Measurements from ENCODE around the gene FGD1. TPM values are rescaled to one million over a fixed set of nuclear protein-coding genes. Genes with fewer than 3 reads are reported as not detected.

FGD1 gene
- total RNA-seq, 1 donor from 2014 or later: 18.0 TPM

DNA sequence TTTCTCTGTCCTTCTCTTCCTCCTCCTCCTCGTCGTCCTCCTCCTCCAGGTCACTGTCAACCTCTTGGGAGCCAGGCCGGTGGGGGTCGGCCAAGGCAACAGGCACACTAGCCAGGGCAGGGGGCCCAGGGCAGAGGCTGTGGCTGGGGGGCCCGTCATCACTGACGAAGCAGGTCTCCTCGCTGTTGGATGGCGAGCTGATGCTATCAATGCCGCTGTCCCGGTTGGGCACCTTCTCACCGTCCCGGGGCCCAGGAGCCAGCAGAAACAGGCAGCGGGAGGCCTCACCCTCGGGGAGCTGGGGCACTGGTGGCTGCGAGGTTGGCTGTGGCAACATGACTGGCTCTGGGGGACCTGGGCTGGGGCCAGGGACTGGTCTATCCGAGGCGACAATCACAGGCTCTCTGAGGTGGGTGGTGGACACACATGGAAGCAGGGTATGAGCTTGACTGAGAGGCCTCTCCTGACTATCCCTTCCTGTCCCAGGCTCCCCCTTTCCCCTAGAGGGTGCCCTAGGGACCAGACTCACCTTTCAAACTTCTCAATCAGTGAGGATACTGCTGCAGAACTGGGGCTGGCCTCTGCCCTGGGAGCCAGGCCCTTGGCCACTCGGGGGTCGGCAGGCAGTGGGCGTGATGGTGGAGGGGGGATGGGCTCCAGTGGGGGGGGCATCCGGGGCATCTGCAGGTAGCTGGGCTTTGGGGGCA is 25.8 kb downstream of the FGD1 start:
- Histone ChIP-seq H3K36me3 (ENCODE audit: insufficient read depth, low read length) (no peaks in the 10 kb centered on the region), H4K20me1 (ENCODE audit: insufficient read depth, low read length) (no peaks in the 10 kb centered on the region), H3K4me2 (ENCODE audit: low read length) (no peak overlapping the region), H3K9me3 (ENCODE audit: insufficient read depth, low read depth, low read length) (no peaks in the 10 kb centered on the region), H3K4me1 (ENCODE audit: insufficient read depth, low read length) (no peaks in the 10 kb centered on the region), H3K79me2 (ENCODE audit: insufficient read depth, low read length) (peaks cover 8% of the 10 kb centered on the region), H3K4me3 (ENCODE audit: insufficient read depth, low read depth, low read length) (no peak overlapping the region), H3K9ac (ENCODE audit: low read length) (no peak overlapping the region), H3K27me3 (ENCODE audit: insufficient read depth, low read length) (no peaks in the 10 kb centered on the region), H2AFZ (ENCODE audit: low read depth, low read length) (no peak overlapping the region), H3K27ac (ENCODE audit: low read depth, low read length) (no peak overlapping the region)
- FAIRE-seq (no peak), DNase-seq (ENCODE audit: low read depth) (no peak)
- no peaks in the 10 kb centered on the region for H3K27me3 Mint-ChIP-seq (ENCODE audit: low read depth, unreplicated experiment)
- no peak overlapping the region for H3K27ac Mint-ChIP-seq (ENCODE audit: unreplicated experiment)
- H3K9me3 Mint-ChIP-seq (ENCODE audit: unreplicated experiment): no peaks in the 10 kb centered on the region
- no peak overlapping the region for H3K4me3 Mint-ChIP-seq (ENCODE audit: unreplicated experiment)
- TF ChIP-seq, protein P1, sequence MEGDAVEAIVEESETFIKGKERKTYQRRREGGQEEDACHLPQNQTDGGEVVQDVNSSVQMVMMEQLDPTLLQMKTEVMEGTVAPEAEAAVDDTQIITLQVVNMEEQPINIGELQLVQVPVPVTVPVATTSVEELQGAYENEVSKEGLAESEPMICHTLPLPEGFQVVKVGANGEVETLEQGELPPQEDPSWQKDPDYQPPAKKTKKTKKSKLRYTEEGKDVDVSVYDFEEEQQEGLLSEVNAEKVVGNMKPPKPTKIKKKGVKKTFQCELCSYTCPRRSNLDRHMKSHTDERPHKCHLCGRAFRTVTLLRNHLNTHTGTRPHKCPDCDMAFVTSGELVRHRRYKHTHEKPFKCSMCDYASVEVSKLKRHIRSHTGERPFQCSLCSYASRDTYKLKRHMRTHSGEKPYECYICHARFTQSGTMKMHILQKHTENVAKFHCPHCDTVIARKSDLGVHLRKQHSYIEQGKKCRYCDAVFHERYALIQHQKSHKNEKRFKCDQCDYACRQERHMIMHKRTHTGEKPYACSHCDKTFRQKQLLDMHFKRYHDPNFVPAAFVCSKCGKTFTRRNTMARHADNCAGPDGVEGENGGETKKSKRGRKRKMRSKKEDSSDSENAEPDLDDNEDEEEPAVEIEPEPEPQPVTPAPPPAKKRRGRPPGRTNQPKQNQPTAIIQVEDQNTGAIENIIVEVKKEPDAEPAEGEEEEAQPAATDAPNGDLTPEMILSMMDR (IDR thresholded peaks at IDR 0.05; ENCODE audit: insufficient read depth, low read depth, low read length): no peak
- TF ChIP-seq EZH2 (IDR thresholded peaks at IDR 0.05; ENCODE audit: insufficient read depth, low read length): no peak
- peaks cover 8% of the 10 kb centered on the region for H3K36me3 Mint-ChIP-seq (ENCODE audit: low read depth, unreplicated experiment)
- H3K4me1 Mint-ChIP-seq (ENCODE audit: low read depth, unreplicated experiment): peaks cover 1% of the 10 kb centered on the region

DNA sequence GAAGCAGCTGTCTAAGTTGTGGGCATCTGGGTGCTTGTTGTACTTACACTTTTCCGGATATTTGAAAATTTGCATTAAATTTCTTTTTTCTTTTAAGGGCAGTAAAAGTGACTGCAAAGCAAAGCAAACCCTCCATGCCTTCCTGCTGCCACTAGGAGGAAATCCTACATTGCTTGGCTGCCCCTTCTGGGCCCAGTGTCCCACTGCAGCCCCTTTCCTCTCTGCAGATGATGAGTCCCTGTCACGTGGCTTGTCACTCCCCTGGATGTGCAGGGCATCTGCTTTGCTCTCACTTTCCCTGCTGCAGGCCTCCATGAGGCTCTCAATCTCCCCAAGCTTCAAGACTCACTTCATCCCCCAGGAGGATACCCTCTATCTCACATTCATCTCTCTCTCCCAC is 43.1 kb downstream of the FGD1 start:
- Histone ChIP-seq H2AFZ (ENCODE audit: low read depth, low read length) (no peak overlapping the region), H3K4me1 (ENCODE audit: insufficient read depth, low read length) (no peaks in the 10 kb centered on the region), H4K20me1 (ENCODE audit: insufficient read depth, low read length) (no peaks in the 10 kb centered on the region), H3K79me2 (ENCODE audit: insufficient read depth, low read length) (no peaks in the 10 kb centered on the region), H3K36me3 (ENCODE audit: insufficient read depth, low read length) (no peaks in the 10 kb centered on the region), H3K27me3 (ENCODE audit: insufficient read depth, low read length) (no peaks in the 10 kb centered on the region), H3K9me3 (ENCODE audit: insufficient read depth, low read depth, low read length) (no peaks in the 10 kb centered on the region), H3K27ac (ENCODE audit: low read depth, low read length) (no peak overlapping the region), H3K4me2 (ENCODE audit: low read length) (no peak overlapping the region), H3K4me3 (ENCODE audit: insufficient read depth, low read depth, low read length) (no peak overlapping the region), H3K9ac (ENCODE audit: low read length) (no peak overlapping the region)
- H3K27ac Mint-ChIP-seq (ENCODE audit: unreplicated experiment): no peak overlapping the region
- no peaks in the 10 kb centered on the region for H3K36me3 Mint-ChIP-seq (ENCODE audit: low read depth, unreplicated experiment)
- H3K4me3 Mint-ChIP-seq (ENCODE audit: unreplicated experiment): no peak overlapping the region
- H3K4me1 Mint-ChIP-seq (ENCODE audit: low read depth, unreplicated experiment): no peaks in the 10 kb centered on the region
- DNase-seq (ENCODE audit: low read depth) (no peak), FAIRE-seq (peak; percentile 64)
- H3K27me3 Mint-ChIP-seq (ENCODE audit: low read depth, unreplicated experiment): no peaks in the 10 kb centered on the region
- TF ChIP-seq EZH2 (IDR thresholded peaks at IDR 0.05; ENCODE audit: insufficient read depth, low read length): no peak
- TF ChIP-seq, protein P1 (IDR thresholded peaks at IDR 0.05; ENCODE audit: insufficient read depth, low read depth, low read length): peak; percentile 41
- no peaks in the 10 kb centered on the region for H3K9me3 Mint-ChIP-seq (ENCODE audit: unreplicated experiment)

DNA sequence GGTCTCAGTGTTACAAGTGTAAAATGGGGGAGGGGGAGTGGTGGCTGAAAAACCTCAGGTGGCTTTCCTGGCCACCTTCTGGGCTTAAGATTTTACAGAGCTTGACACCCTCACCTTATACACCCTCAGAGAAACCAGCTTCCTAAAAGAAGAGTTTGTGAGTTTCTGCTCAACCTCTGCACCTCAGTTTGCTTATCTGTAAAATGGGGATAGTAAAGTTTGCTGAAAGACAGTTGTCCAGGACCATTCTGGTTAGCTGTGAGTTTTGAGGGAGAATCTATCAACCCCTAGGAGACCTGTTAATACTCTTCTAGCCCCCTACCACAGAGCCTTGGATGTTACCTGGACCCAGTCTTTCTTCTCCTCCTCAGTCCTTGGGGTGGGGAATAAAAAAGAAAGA is 46.1 kb downstream of the FGD1 start:
- TF ChIP-seq EZH2 (IDR thresholded peaks at IDR 0.05; ENCODE audit: insufficient read depth, low read length): no peak
- TF ChIP-seq, protein P1 (IDR thresholded peaks at IDR 0.05; ENCODE audit: insufficient read depth, low read depth, low read length): no peak
- H3K36me3 ChIP-seq (ENCODE audit: insufficient read depth, low read length): no peaks in the 10 kb centered on the region
- H3K36me3 Mint-ChIP-seq (ENCODE audit: low read depth, unreplicated experiment): no peaks in the 10 kb centered on the region

More for the DNA sequence above, 46.1 kb downstream of the FGD1 start:
- H3K27me3 ChIP-seq (ENCODE audit: insufficient read depth, low read length): no peaks in the 10 kb centered on the region
- FAIRE-seq (no peak), DNase-seq (ENCODE audit: low read depth) (no peak)
- H3K9ac ChIP-seq (ENCODE audit: low read length): no peak overlapping the region
- H3K4me3 Mint-ChIP-seq (ENCODE audit: unreplicated experiment): no peak overlapping the region
- no peaks in the 10 kb centered on the region for H3K9me3 Mint-ChIP-seq (ENCODE audit: unreplicated experiment)
- H3K27me3 Mint-ChIP-seq (ENCODE audit: low read depth, unreplicated experiment): no peaks in the 10 kb centered on the region
- no peaks in the 10 kb centered on the region for H3K4me1 ChIP-seq (ENCODE audit: insufficient read depth, low read length)
- H3K4me1 Mint-ChIP-seq (ENCODE audit: low read depth, unreplicated experiment): no peaks in the 10 kb centered on the region
- no peak overlapping the region for H3K27ac ChIP-seq (ENCODE audit: low read depth, low read length)
- no peak overlapping the region for H3K4me3 ChIP-seq (ENCODE audit: insufficient read depth, low read depth, low read length)
- no peak overlapping the region for H3K4me2 ChIP-seq (ENCODE audit: low read length)
- no peak overlapping the region for H3K27ac Mint-ChIP-seq (ENCODE audit: unreplicated experiment)
- no peaks in the 10 kb centered on the region for H4K20me1 ChIP-seq (ENCODE audit: insufficient read depth, low read length)
- H3K79me2 ChIP-seq (ENCODE audit: insufficient read depth, low read length): no peaks in the 10 kb centered on the region
- H3K9me3 ChIP-seq (ENCODE audit: insufficient read depth, low read depth, low read length): no peaks in the 10 kb centered on the region
- H2AFZ ChIP-seq (ENCODE audit: low read depth, low read length): no peak overlapping the region

Measured in astrocyte (in vitro differentiated cells and primary cell).